ENCODE results near the gene ASIC4. TPM values are rescaled to one million over a fixed set of nuclear protein-coding genes. Genes with fewer than 3 reads are reported as not detected.

ASIC4 gene
- total RNA-seq, 1 experiment from 2014 or later = 0.17 TPM

GRCh38 chr2:219536967-219537366, 22.7 kb downstream of the ASIC4 start:
- H3K4me3 Mint-ChIP-seq (ENCODE audit: low read depth, unreplicated experiment) = no peak overlapping the region
- TF ChIP-seq, protein P1, sequence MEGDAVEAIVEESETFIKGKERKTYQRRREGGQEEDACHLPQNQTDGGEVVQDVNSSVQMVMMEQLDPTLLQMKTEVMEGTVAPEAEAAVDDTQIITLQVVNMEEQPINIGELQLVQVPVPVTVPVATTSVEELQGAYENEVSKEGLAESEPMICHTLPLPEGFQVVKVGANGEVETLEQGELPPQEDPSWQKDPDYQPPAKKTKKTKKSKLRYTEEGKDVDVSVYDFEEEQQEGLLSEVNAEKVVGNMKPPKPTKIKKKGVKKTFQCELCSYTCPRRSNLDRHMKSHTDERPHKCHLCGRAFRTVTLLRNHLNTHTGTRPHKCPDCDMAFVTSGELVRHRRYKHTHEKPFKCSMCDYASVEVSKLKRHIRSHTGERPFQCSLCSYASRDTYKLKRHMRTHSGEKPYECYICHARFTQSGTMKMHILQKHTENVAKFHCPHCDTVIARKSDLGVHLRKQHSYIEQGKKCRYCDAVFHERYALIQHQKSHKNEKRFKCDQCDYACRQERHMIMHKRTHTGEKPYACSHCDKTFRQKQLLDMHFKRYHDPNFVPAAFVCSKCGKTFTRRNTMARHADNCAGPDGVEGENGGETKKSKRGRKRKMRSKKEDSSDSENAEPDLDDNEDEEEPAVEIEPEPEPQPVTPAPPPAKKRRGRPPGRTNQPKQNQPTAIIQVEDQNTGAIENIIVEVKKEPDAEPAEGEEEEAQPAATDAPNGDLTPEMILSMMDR (IDR thresholded peaks at IDR 0.05; ENCODE audit: unreplicated experiment) = no peak
- H3K27ac Mint-ChIP-seq (ENCODE audit: unreplicated experiment) = peak overlapping the region; percentile 70
- CTCF ChIA-PET = interaction anchor here (0.5 to 1.3 kb wide), 7 partner anchors 9 to 152 kb away, joined by 3 to 8 read pairs (median 5); no protein-coding TSS in a partner anchor
- H3K27me3 Mint-ChIP-seq (ENCODE audit: unreplicated experiment) = peaks cover 22% of the 10 kb centered on the region
- intact Hi-C loops (cut with micrococcal nuclease; ENCODE audit: unreplicated experiment) = no loop called here
- H3K36me3 Mint-ChIP-seq (ENCODE audit: insufficient read depth, unreplicated experiment) = peaks cover 45% of the 10 kb centered on the region
- DNase-seq = no peak
- H3K4me1 Mint-ChIP-seq (ENCODE audit: low read depth, unreplicated experiment) = peaks cover 24% of the 10 kb centered on the region
- BruUV-seq (replicated peaks) = no TSS peak
- no peaks in the 10 kb centered on the region for H3K9me3 Mint-ChIP-seq (ENCODE audit: low read depth, unreplicated experiment)

DNA sequence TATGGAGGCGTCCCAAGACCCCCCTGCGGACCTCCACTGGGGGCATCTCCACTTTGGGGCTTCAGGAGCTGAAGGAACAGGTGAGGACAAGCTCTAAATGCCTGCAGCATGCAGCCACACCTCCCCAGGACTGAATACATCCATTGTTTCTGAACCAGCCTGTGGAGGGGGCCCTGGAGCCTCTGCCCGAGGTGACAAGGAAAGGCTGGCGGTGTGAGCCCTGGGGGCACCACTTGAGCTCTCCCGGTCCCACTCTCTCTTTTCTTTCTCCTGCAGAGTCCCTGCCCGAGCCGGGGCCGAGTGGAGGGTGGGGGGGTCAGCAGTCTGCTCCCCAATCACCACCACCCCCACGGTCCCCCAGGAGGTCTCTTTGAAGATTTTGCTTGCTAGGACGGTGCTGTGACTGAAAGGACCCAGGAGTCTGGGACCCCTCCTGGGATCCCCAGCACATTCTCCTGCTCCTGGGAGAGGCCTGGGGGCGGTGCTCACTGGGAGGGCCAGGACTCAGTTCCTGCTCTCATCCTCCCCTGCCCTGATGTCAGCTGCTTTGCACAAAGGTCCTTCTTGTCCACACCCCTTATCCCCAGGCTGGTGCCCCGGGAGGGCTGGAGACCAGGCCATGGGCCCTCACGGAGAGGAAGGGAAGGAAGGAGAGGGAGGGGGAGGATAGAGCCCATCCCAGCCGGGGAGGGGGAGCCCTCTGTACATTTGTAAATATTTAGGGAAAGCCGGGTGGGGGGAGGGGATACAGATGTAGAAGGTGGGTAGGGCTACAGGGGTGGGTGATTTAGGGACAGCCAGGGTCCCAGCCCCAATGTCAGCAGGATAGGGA, 23.6 kb downstream of the ASIC4 start:
- CTCF ChIA-PET = interaction anchor here (0.5 to 1.3 kb wide), 8 partner anchors 10 to 565 kb away, joined by 3 to 8 read pairs (median 5); no protein-coding TSS in a partner anchor
- no peak overlapping the region for H3K4me3 Mint-ChIP-seq (ENCODE audit: low read depth, unreplicated experiment)
- peaks cover 27% of the 10 kb centered on the region for H3K4me1 Mint-ChIP-seq (ENCODE audit: low read depth, unreplicated experiment)
- BruUV-seq (replicated peaks) = no TSS peak
- DNase-seq = peak; percentile 69
- H3K27me3 Mint-ChIP-seq (ENCODE audit: unreplicated experiment) = peaks cover 13% of the 10 kb centered on the region
- intact Hi-C loops (cut with micrococcal nuclease; ENCODE audit: unreplicated experiment) = no loop called here
- peaks cover 54% of the 10 kb centered on the region for H3K36me3 Mint-ChIP-seq (ENCODE audit: insufficient read depth, unreplicated experiment)
- H3K9me3 Mint-ChIP-seq (ENCODE audit: low read depth, unreplicated experiment) = no peaks in the 10 kb centered on the region
- peak overlapping the region; percentile 53 for H3K27ac Mint-ChIP-seq (ENCODE audit: unreplicated experiment)
- TF ChIP-seq, protein P1 (IDR thresholded peaks at IDR 0.05; ENCODE audit: unreplicated experiment) = peak; percentile 19

GRCh38 chr2:219538504-219538951, 24.2 kb downstream of the ASIC4 start:
- intact Hi-C loops (cut with micrococcal nuclease; ENCODE audit: unreplicated experiment) = no loop called here
- Mint-ChIP-seq H3K27me3 (ENCODE audit: unreplicated experiment) (peaks cover 6% of the 10 kb centered on the region), H3K4me1 (ENCODE audit: low read depth, unreplicated experiment) (peaks cover 27% of the 10 kb centered on the region), H3K4me3 (ENCODE audit: low read depth, unreplicated experiment) (no peak overlapping the region), H3K9me3 (ENCODE audit: low read depth, unreplicated experiment) (no peaks in the 10 kb centered on the region), H3K27ac (ENCODE audit: unreplicated experiment) (no peak overlapping the region), H3K36me3 (ENCODE audit: insufficient read depth, unreplicated experiment) (peaks cover 60% of the 10 kb centered on the region)
- CTCF ChIA-PET = interaction anchor here (0.6 to 1.7 kb wide), 3 partner anchors 9 to 565 kb away, joined by 4 to 5 read pairs (median 5); no protein-coding TSS in a partner anchor
- DNase-seq = no peak
- no TSS peak for BruUV-seq (replicated peaks)
- TF ChIP-seq, protein P1 (IDR thresholded peaks at IDR 0.05; ENCODE audit: unreplicated experiment) = no peak

GRCh38 chr2:219538956-219539788, 24.9 kb downstream of the ASIC4 start:
- intact Hi-C loops (cut with micrococcal nuclease; ENCODE audit: unreplicated experiment) = no loop called here
- H3K4me3 Mint-ChIP-seq (ENCODE audit: low read depth, unreplicated experiment) = no peak overlapping the region
- H3K9me3 Mint-ChIP-seq (ENCODE audit: low read depth, unreplicated experiment) = no peaks in the 10 kb centered on the region
- peaks cover under 1% of the 10 kb centered on the region for H3K27me3 Mint-ChIP-seq (ENCODE audit: unreplicated experiment)
- BruUV-seq (replicated peaks) = no TSS peak
- CTCF ChIA-PET = interaction anchor here (0.7 to 1.7 kb wide), 2 partner anchors 10 to 17 kb away, joined by 4 to 5 read pairs; no protein-coding TSS in a partner anchor
- TF ChIP-seq, protein P1 (IDR thresholded peaks at IDR 0.05; ENCODE audit: unreplicated experiment) = no peak
- peaks cover 27% of the 10 kb centered on the region for H3K4me1 Mint-ChIP-seq (ENCODE audit: low read depth, unreplicated experiment)
- no peak for DNase-seq
- peaks cover 66% of the 10 kb centered on the region for H3K36me3 Mint-ChIP-seq (ENCODE audit: insufficient read depth, unreplicated experiment)
- H3K27ac Mint-ChIP-seq (ENCODE audit: unreplicated experiment) = no peak overlapping the region
